ENCODE data around the gene CEP97.

CEP97 gene

GRCh38 chr3:101779047-101779821, 54.8 kb downstream of the CEP97 start, which contains the start of gene NXPE3:
TSS of gene NXPE3 (plus strand) at chr3:101779211. CDS start at chr3:101785597, 6,386 bp downstream.
- DNase-seq, result peak; percentile 77

- DNase-seq, result no peak
Measured at GRCh38 chr3:101779822-101780381, 55.5 kb downstream of the CEP97 start.

- DNase-seq, result no peak
Measured at GRCh38 chr3:101780661-101781060, 56.2 kb downstream of the CEP97 start.

GRCh38 chr3:101781166-101781565, 56.8 kb downstream of the CEP97 start:
- DNase-seq, result no peak

- DNase-seq, result no peak
Measured at GRCh38 chr3:101784855-101785613, 60.6 kb downstream of the CEP97 start.

GRCh38 chr3:101791778-101792177, 67.4 kb downstream of the CEP97 start:
- no peak for DNase-seq

GRCh38 chr3:101796077-101796680, 71.8 kb downstream of the CEP97 start:
- no peak for DNase-seq

- no peak for DNase-seq
Measured at GRCh38 chr3:101801174-101801573, 76.8 kb downstream of the CEP97 start.

- DNase-seq, result no peak
Measured at GRCh38 chr3:101802179-101802578, 77.8 kb downstream of the CEP97 start.

GRCh38 chr3:101803173-101803782, 78.9 kb downstream of the CEP97 start:
- peak; percentile 16 for DNase-seq

GRCh38 chr3:101803939-101804338, 79.5 kb downstream of the CEP97 start:
- no peak for DNase-seq

- DNase-seq, result no peak
Measured at GRCh38 chr3:101806491-101806890, 82.1 kb downstream of the CEP97 start.

- no peak for DNase-seq
Measured at GRCh38 chr3:101807888-101808287, 83.5 kb downstream of the CEP97 start.

GRCh38 chr3:101809178-101810021, 85.0 kb downstream of the CEP97 start:
- DNase-seq, result no peak

GRCh38 chr3:101810022-101810418, 85.6 kb downstream of the CEP97 start:
- DNase-seq, result peak; percentile 20

GRCh38 chr3:101811875-101812274, 87.5 kb downstream of the CEP97 start:
- no peak for DNase-seq

- DNase-seq, result no peak
Measured at GRCh38 chr3:101812895-101813294, 88.5 kb downstream of the CEP97 start.

- no peak for DNase-seq
Measured at GRCh38 chr3:101813817-101814440, 89.5 kb downstream of the CEP97 start.

- no peak for DNase-seq
Measured at GRCh38 chr3:101814835-101815234, 90.4 kb downstream of the CEP97 start.

GRCh38 chr3:101816215-101817149, 92.1 kb downstream of the CEP97 start:
- no peak for DNase-seq

Data from DMS79 (cell line).